ENCODE results near the gene HAGHL.
"Not testable (repeated sequence)": the region's sequence is repeated elsewhere in the genome, so short reads cannot be mapped to it uniquely, and the experiment has no call there.

The HAGHL gene

GRCh38 chr16:687499-687898 lies 39.4 kb upstream of the HAGHL start:
- no peak for DNase-seq (ENCODE audit: low read depth)

DNA sequence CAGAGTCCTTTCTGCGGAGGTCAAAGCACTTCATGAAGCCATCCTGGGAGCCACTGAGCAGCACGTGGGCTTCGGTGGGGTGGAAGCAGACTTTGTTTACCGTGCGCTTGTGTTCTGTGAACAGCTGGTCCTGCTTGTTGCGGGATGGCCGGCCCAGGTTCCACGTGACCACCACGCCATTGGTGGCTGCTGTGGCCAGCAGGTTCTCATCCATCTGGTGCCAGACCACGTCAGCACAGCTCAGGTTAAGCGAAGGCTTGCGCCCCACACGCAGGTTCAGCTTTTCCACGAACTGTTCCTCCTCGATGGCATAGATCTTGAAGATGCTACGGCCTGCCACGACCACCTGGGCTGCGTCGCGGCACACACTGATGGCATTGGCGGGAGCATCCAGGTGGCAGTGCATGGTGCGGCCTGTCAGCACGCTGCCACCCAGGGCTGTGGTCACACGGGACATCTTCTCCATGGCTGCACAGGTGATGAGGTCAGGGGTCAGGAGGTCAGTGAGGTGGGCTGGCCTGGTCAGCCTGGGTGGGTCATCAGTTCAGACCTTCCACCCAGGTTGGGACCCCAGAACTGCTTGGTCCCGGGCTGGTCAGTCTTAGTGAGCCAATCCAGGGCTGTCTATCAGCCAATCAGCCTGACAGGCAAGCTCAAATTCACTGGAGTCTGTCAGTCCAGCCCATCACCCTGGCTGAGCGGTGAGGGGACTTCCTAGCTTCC lies 37.6 kb upstream of the HAGHL start:
- DNase-seq (ENCODE audit: low read depth): no peak

GRCh38 chr16:691242-691641 lies 35.7 kb upstream of the HAGHL start:
- not testable (repeated sequence) for DNase-seq (ENCODE audit: low read depth)

DNA sequence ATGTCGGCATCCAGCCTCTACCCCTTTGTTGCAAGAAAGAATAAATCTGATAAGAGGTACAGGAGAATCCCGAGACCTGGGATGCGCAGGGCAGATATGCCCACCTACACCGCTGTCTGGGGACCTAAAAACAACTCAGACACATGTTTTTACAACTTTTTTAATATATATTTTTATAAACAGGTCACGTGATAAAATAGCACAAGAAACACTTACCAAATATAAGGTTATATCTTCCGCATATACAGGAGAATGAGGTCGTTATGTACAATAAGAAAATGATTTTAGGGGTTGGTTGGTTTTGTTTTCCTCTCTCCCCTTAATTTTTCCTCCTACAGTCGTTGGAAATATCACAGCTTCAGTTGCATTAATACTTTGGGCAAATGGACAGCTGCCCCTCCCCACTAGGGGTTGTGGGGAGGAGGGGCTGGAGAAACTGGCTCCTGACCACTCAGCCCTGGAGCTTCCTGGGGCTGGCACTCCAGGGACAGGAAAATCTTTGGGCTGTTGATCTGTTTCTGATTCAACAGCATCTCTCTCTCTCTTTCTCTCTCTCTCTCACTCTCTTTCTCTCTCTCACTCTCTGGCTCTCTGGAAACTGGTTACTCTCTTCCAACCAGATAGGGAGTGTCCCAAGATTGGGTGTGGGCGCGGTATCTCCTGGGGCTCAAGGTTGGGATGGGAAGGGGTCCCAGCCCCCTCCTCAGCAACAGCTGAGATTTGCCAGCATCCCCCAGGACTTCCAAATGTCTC lies 34.4 kb upstream of the HAGHL start:
- DNase-seq (ENCODE audit: low read depth): no peak

DNA sequence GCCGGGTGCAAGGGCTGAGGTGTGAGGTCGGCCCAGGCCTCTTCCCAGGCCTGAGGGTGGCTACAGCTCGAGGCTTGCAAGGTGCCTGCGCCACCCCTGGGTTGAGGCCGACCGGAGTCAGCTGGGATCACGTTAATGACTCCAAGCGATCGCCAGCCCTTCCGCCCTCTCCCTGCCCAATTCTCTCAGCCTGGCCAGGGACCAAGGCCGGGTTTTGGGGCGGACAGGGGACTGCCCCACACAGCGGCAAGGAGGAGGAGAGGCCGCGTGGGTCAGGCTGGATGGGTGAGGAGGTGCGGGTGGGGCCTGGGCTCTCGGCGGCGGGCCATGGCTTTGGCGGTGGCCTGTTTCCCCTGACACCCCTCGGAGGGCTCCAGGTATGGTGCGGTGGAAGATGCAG lies 33.5 kb upstream of the HAGHL start:
- no peak for DNase-seq (ENCODE audit: low read depth)

- no peak for DNase-seq (ENCODE audit: low read depth)
These were observed 33.1 kb upstream of the HAGHL start for GRCh38 chr16:693766-694165.

DNA sequence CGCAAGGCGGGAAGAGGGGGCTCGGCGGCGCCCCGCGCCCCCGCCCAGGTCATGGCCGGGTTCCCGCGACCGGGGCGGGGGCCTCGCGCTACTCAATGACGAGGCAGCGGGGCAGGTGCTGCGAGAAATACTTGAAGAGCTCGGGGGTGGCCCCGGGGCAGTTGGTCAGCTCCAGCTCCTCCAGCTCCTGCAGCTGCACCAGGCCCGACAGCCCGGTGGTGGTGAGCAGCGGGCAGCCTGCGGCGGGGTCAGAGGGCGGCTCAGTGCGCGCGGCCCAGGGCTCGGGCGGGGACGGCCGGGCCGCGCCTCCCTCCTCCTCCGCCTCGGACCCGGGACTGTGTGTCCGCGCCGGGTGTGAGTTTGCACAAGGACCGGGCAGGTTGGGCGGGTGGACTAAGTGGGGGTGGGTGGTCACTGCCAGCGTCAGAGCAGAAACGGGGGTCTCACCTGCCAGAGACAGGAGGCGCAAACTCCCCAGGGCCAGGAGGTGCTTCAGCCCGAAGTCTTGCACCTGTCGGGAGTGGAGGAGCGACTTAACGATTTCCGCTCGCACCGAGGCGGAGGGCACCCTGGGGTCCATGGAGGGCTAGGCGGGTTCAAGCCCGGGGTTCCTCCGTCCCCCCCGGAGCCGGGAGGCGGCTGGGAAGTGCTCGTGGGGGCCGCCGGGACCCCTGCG lies 32.6 kb upstream of the HAGHL start:
- no peak for DNase-seq (ENCODE audit: low read depth)

DNA sequence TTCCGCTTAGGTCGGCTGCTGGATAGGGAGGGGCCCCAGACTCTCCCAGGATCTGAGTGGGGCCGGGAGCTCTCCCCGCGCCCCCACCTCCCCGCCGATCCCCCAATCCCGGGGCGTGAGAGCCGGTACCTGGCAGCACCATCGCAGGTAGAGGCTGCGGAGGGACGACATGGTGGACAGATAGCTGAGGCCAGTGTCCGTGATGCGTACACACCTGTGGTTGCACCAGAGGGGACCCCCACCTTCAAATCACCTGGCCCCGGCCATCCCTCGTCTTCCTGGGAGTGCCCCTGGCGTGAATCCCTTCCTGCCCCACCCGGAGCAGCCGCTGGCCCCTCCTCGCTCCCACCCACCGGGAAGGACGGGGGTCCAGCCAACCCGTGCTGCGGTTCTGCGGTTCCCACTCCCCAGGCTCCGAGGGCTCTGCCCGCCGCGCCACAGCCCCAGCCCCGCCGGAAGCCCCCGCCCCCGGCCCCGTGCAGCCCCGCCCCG lies 32.0 kb upstream of the HAGHL start:
- peak; percentile 51 for DNase-seq (ENCODE audit: low read depth)

GRCh38 chr16:695355-696089 lies 31.4 kb upstream of the HAGHL start:
- DNase-seq (ENCODE audit: low read depth): peak; percentile 39

DNA sequence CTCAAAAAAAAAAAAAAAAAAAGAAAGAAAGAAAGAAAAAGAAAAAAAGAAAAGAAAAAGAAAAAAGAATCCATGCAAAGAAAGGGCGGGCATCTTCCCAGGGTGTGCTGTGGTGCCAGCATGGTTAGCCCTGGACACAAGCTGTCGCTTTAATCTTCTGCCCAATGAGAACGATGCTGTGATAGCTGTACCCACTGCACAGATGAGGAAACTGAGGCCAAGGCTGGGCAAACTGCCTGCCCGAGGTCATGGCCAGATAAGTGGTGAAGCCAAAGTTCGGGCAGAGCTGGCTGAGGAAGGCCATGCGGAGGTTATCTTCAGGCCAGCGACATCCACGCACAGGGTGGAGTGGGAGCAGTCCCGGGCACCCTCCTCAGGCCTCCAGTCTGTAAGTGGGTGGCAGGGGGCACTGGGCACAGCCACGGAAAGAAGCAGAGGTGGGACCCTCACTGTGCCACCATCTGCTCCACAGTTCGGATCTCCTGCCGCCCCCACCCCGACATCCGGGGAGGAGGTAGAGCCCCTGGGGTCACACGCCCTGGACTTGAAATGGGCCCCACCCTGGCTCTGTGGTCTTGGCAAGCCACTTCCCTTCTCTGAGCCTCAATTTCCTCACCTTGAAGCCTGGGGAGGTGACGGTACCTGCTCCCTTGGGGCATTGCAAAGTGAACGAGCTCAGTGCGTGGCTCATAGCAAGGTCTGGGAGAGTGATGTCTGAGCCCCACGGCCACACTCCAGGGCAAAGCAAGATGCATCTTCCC lies 27.8 kb upstream of the HAGHL start:
- DNase-seq (ENCODE audit: low read depth): no peak

- no peak for DNase-seq (ENCODE audit: low read depth)
These were observed 26.0 kb upstream of the HAGHL start for GRCh38 chr16:700684-701584.

DNA sequence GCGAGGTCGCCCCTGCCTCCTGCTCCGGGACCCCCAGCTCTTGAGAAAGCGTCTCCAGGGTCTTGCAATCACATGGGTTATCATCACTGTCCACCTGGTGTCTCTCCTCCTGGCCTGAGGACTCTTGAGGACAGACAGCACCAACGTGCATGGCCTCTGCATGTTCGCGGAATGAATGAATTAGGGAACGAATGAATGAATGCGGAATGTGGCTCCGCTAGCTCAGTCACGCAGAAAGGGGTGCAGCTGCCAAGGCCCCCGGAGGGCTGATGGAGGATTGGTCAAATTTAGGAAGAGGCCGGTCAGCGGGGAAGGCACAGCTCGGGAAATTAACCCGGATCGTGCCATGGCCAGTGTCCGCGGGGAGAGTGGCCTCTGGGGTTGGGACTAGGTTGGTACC lies 24.6 kb upstream of the HAGHL start:
- no peak for DNase-seq (ENCODE audit: low read depth)

DNA sequence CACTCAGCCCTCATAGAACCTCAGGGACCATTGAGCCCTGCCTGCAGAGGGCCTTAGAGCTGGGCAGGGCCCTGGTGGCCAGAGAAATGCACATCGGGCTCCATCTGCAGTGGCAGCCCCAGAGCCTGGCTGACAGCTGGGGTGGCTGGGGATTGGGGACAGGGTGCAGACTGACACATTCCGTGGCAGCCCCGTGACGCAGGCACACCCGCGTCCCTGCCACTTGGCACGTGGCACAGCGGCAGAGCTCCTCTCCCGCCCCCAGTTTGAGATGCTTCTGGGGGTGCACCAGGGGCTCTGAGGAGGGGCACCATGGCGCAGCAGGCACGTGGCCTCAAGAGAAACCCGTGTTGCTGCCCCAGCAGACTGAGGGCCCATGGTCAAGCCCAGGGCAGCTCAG lies 23.5 kb upstream of the HAGHL start:
- no peak for DNase-seq (ENCODE audit: low read depth)

GRCh38 chr16:704047-704446 lies 22.9 kb upstream of the HAGHL start:
- no peak for DNase-seq (ENCODE audit: low read depth)

GRCh38 chr16:704552-705380 lies 22.1 kb upstream of the HAGHL start:
- DNase-seq (ENCODE audit: low read depth): no peak

GRCh38 chr16:705431-706188 lies 21.3 kb upstream of the HAGHL start, which contains the start of gene FBXL16:
TSS of gene FBXL16 (minus strand) at chr16:705801. CDS start at chr16:697405, 8,396 bp downstream.
- no peak for DNase-seq (ENCODE audit: low read depth)

DNA sequence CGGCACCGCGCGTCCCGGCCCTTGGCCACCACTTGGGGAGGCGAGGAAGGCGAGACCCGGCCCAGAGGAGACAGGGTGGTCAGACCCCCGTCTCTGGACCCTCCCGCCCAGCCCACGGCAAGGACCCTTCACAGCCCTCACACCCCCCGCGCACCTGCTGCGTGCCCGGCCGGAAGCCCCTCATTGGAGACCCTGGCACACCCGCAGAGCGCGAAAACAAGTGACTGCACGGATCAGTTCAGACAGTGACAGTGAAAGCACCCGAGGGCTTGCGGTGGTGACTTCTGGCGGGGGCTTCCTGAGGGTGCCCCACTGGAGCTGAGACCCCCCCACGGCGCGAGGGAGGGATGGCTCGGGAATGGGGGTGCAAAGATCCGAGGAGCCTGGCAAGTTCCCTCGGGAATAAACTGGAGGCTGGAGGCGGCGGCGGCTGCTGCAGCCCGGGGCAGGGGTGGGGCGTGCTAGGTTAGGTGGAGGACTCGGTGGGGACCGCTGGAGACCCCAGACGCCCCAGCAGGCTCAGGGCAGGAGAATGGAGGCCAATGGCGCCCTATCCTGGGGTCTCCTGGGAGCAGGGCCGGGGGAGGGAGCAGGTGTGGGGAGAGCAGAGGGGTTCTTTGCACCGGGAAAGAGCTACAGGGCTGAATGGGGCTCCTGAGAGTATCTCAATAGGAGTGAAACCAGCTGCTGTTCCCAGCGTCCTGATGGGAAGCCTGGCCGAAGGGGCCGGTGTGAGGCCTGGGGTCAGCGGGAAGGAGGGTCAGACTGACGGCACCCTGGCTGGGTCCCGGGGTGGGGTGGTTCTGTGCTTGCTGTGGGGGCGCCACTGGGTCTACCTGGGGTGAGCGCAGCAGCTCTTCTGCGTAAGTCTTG lies 20.5 kb upstream of the HAGHL start:
- DNase-seq (ENCODE audit: low read depth): no peak

Data from T-helper 22 cell (primary cell).